Measurements from ENCODE around the gene CGAS. TPM values are rescaled to one million over a fixed set of nuclear protein-coding genes. Genes with fewer than 3 reads are reported as not detected.
A peak's percentile ranks its signal among the peaks of the same experiment; 100 is the strongest.

The CGAS gene
- 3.3 TPM for polyA plus RNA-seq (2013, experiment 1 of 2)
- polyA plus RNA-seq (2013, experiment 2 of 2), result 3.3 TPM

DNA sequence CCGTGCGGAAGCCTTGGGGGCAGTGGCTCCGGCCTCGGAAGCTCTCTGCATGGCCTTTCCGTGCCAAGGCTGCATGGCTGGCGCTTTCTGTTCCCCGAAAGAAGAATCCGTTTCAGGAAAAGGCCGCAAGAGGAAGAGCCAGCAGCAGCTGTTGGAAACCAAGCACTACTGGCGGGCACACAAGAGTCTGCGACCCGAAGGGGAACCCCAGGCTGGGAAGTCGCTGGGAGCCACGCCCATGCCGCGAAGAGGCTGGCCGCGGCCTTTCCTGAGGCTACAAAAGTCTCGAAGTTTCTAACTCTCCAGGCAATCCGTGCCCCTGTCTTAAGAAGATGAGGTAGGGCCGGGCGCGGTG is at the start of gene CGAS:
Gene CGAS, minus strand, starts transcription at position 191 of the 355 bp plus-strand sequence. Its CDS starts 116 bp downstream, at position 75.
- Histone ChIP-seq H3K9ac (ENCODE audit: low read length) (peak within 1 kb of the TSS; percentile 75), H3K27me3 (ENCODE audit: insufficient read depth, low read length, poor library complexity) (no peaks in the 10 kb centered on the region), H3K79me1 (ENCODE audit: low read length) (no peaks in the 10 kb centered on the region), H3K56ac (ENCODE audit: low read length) (peak within 1 kb of the TSS; percentile 69), H3K18ac (ENCODE audit: low read length) (peak within 1 kb of the TSS; percentile 46), H2BK5ac (ENCODE audit: low read length) (no peak within 1 kb of the TSS), H3K79me2 (ENCODE audit: control insufficient read depth, insufficient read depth, low read length) (no peaks in the 10 kb centered on the region), H2AK5ac (ENCODE audit: low read length) (no peak within 1 kb of the TSS), H3K4me1 (ENCODE audit: control insufficient read depth, low read depth, low read length) (no peaks in the 10 kb centered on the region), H3K4ac (ENCODE audit: low read depth, low read length) (peak within 1 kb of the TSS; percentile 49), H4K8ac (ENCODE audit: low read depth, low read length) (no peak within 1 kb of the TSS), H3K27ac (ENCODE audit: low read depth, low read length) (no peak within 1 kb of the TSS), H2BK120ac (ENCODE audit: low read depth, low read length) (no peak within 1 kb of the TSS), H3K36me3 (ENCODE audit: control insufficient read depth, insufficient read depth, low read length) (no peaks in the 10 kb centered on the region), H3K23ac (ENCODE audit: low read length) (no peak within 1 kb of the TSS), H3K4me3 (ENCODE audit: low read length) (peak within 1 kb of the TSS; percentile 49), H2BK15ac (replicated peaks; ENCODE audit: low read depth) (no peak within 1 kb of the TSS), H3K4me2 (ENCODE audit: low read length) (peak within 1 kb of the TSS; percentile 23), H4K5ac (ENCODE audit: low read length) (no peak within 1 kb of the TSS)
- no CpG with 5 or more reads among the region's 23 CpGs for WGBS (ENCODE audit: extremely low coverage, insufficient coverage, low lambda C conversion rate)
- peak; percentile 69 for DNase-seq

DNA sequence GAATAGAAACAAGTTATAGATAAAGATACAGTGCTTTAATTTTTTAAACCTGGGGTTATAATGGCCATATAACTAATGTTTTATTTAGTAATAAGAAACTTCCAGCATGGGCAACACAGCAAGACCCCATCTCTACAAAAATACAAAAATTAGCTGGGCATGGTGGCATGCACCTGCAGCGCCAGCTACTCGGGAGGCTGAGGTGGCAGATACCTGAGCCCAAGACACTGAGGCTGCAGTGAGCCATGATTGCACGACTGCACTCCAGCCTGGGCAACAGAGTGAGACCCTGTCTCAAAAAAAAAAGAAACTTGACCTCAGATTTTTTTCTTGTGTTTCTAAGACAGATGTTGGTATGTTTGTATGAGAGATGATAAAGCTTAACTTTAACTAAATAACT is 45.8 kb upstream of the CGAS start:
- Histone ChIP-seq H3K18ac (ENCODE audit: low read length) (no peak overlapping the region), H2AK5ac (ENCODE audit: low read length) (no peak overlapping the region), H3K79me2 (ENCODE audit: control insufficient read depth, insufficient read depth, low read length) (no peaks in the 10 kb centered on the region), H3K23ac (ENCODE audit: low read length) (no peak overlapping the region), H3K79me1 (ENCODE audit: low read length) (no peaks in the 10 kb centered on the region), H3K4ac (ENCODE audit: low read depth, low read length) (no peak overlapping the region), H3K27ac (ENCODE audit: low read depth, low read length) (no peak overlapping the region), H3K4me1 (ENCODE audit: control insufficient read depth, low read depth, low read length) (no peaks in the 10 kb centered on the region), H2BK5ac (ENCODE audit: low read length) (no peak overlapping the region), H3K56ac (ENCODE audit: low read length) (no peak overlapping the region), H2BK15ac (replicated peaks; ENCODE audit: low read depth) (no peak overlapping the region), H4K5ac (ENCODE audit: low read length) (no peak overlapping the region), H3K4me3 (ENCODE audit: low read length) (no peak overlapping the region), H3K36me3 (ENCODE audit: control insufficient read depth, insufficient read depth, low read length) (peaks cover 3% of the 10 kb centered on the region), H3K4me2 (ENCODE audit: low read length) (no peak overlapping the region), H3K9ac (ENCODE audit: low read length) (no peak overlapping the region), H4K8ac (ENCODE audit: low read depth, low read length) (no peak overlapping the region), H2BK120ac (ENCODE audit: low read depth, low read length) (no peak overlapping the region), H3K27me3 (ENCODE audit: insufficient read depth, low read length, poor library complexity) (no peaks in the 10 kb centered on the region)
- DNase-seq, result no peak
- no CpG with 5 or more reads among the region's 3 CpGs for WGBS (ENCODE audit: extremely low coverage, insufficient coverage, low lambda C conversion rate)

DNA sequence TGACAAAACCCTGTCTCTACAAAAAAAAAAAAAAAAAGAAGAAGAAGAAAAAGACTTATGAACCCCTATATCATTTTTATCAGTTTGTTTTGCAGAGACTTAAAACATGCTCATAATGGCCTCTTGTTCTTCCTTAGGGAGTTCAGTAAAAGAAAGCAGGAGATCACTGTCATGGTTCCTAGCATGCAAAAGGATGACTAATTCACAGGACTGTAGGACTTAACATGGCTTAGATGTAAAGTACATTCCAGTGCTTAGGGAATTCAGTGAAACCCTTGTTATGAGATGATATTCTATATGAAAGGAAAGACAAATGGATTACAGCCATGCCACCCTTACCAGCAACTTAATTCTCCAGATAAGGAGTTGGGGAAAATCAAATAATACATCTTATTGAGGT is 39.3 kb upstream of the CGAS start:
- Histone ChIP-seq H3K23ac (ENCODE audit: low read length) (no peak overlapping the region), H3K27ac (ENCODE audit: low read depth, low read length) (no peak overlapping the region), H3K79me2 (ENCODE audit: control insufficient read depth, insufficient read depth, low read length) (no peaks in the 10 kb centered on the region), H3K4ac (ENCODE audit: low read depth, low read length) (no peak overlapping the region), H4K8ac (ENCODE audit: low read depth, low read length) (no peak overlapping the region), H2BK120ac (ENCODE audit: low read depth, low read length) (no peak overlapping the region), H4K5ac (ENCODE audit: low read length) (no peak overlapping the region), H3K4me1 (ENCODE audit: control insufficient read depth, low read depth, low read length) (no peaks in the 10 kb centered on the region), H3K18ac (ENCODE audit: low read length) (no peak overlapping the region), H3K4me2 (ENCODE audit: low read length) (no peak overlapping the region), H2AK5ac (ENCODE audit: low read length) (no peak overlapping the region), H2BK5ac (ENCODE audit: low read length) (no peak overlapping the region), H2BK15ac (replicated peaks; ENCODE audit: low read depth) (no peak overlapping the region), H3K27me3 (ENCODE audit: insufficient read depth, low read length, poor library complexity) (no peaks in the 10 kb centered on the region), H3K9ac (ENCODE audit: low read length) (no peak overlapping the region), H3K56ac (ENCODE audit: low read length) (no peak overlapping the region), H3K36me3 (ENCODE audit: control insufficient read depth, insufficient read depth, low read length) (peaks cover 5% of the 10 kb centered on the region), H3K79me1 (ENCODE audit: low read length) (no peaks in the 10 kb centered on the region), H3K4me3 (ENCODE audit: low read length) (no peak overlapping the region)
- no peak for DNase-seq

DNA sequence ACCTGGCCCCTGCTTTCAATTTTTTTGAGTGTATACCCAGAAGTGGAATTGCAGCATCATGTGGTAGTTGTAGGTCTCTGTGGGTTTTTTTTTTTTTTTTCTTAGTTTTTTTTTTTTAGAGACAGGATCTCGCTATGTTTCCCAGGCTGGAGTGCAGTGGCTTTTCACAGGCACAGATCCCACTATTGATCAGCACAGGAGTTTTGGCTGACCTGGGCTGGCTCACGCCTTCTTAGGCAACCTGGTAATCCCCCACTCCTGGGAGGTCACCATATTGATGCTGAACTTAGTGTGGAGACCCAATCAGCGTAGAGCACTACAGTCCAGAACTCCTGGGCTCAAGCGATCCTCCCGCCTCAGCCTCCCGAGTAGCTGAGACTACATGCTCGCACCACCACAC is 35.4 kb upstream of the CGAS start:
- DNase-seq, result no peak
- H2AK5ac ChIP-seq (ENCODE audit: low read length), result no peak overlapping the region

DNA sequence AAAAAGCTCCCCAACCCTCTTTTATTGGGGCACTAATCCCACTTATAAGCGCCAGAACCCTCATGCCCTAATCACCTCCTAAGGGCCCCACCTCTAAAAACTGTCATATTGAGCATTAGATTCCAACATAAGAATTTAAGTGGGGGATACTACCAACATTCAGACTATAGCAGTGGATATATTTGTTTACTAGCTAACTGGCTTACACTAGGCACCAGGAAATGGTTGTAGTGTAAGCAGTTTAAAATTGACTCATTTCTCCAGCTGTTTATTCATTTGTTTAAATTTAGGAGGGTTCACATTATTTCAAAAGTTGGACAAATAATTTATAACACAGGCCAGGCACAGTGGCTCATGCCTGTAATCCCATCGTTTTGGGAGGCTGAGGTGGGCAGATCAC is 32.3 kb upstream of the CGAS start:
- DNase-seq, result no peak
- Histone ChIP-seq H2BK15ac (replicated peaks; ENCODE audit: low read depth) (no peak overlapping the region), H4K5ac (ENCODE audit: low read length) (no peak overlapping the region), H3K79me1 (ENCODE audit: low read length) (no peaks in the 10 kb centered on the region), H2BK120ac (ENCODE audit: low read depth, low read length) (no peak overlapping the region), H3K27ac (ENCODE audit: low read depth, low read length) (no peak overlapping the region), H3K9ac (ENCODE audit: low read length) (no peak overlapping the region), H2BK5ac (ENCODE audit: low read length) (no peak overlapping the region), H3K27me3 (ENCODE audit: insufficient read depth, low read length, poor library complexity) (no peaks in the 10 kb centered on the region), H3K4me3 (ENCODE audit: low read length) (no peak overlapping the region), H3K56ac (ENCODE audit: low read length) (no peak overlapping the region), H3K4me1 (ENCODE audit: control insufficient read depth, low read depth, low read length) (no peaks in the 10 kb centered on the region), H3K79me2 (ENCODE audit: control insufficient read depth, insufficient read depth, low read length) (no peaks in the 10 kb centered on the region), H3K36me3 (ENCODE audit: control insufficient read depth, insufficient read depth, low read length) (peaks cover 8% of the 10 kb centered on the region), H3K4me2 (ENCODE audit: low read length) (no peak overlapping the region), H4K8ac (ENCODE audit: low read depth, low read length) (no peak overlapping the region), H2AK5ac (ENCODE audit: low read length) (no peak overlapping the region), H3K23ac (ENCODE audit: low read length) (no peak overlapping the region), H3K4ac (ENCODE audit: low read depth, low read length) (no peak overlapping the region), H3K18ac (ENCODE audit: low read length) (no peak overlapping the region)
- WGBS (ENCODE audit: extremely low coverage, insufficient coverage, low lambda C conversion rate), result no CpG with 5 or more reads among the region's 2 CpGs

More for the DNA sequence above, 35.4 kb upstream of the CGAS start:
- Histone ChIP-seq H3K79me2 (ENCODE audit: control insufficient read depth, insufficient read depth, low read length) (no peaks in the 10 kb centered on the region), H3K18ac (ENCODE audit: low read length) (no peak overlapping the region), H3K36me3 (ENCODE audit: control insufficient read depth, insufficient read depth, low read length) (peaks cover 3% of the 10 kb centered on the region), H3K79me1 (ENCODE audit: low read length) (no peaks in the 10 kb centered on the region), H2BK120ac (ENCODE audit: low read depth, low read length) (no peak overlapping the region), H3K4me2 (ENCODE audit: low read length) (no peak overlapping the region), H3K4me3 (ENCODE audit: low read length) (no peak overlapping the region), H2BK5ac (ENCODE audit: low read length) (no peak overlapping the region), H4K5ac (ENCODE audit: low read length) (no peak overlapping the region), H3K9ac (ENCODE audit: low read length) (no peak overlapping the region), H3K27me3 (ENCODE audit: insufficient read depth, low read length, poor library complexity) (no peaks in the 10 kb centered on the region), H3K27ac (ENCODE audit: low read depth, low read length) (no peak overlapping the region), H3K4ac (ENCODE audit: low read depth, low read length) (no peak overlapping the region), H4K8ac (ENCODE audit: low read depth, low read length) (no peak overlapping the region), H3K56ac (ENCODE audit: low read length) (no peak overlapping the region), H3K4me1 (ENCODE audit: control insufficient read depth, low read depth, low read length) (no peaks in the 10 kb centered on the region), H3K23ac (ENCODE audit: low read length) (no peak overlapping the region), H2BK15ac (replicated peaks; ENCODE audit: low read depth) (no peak overlapping the region)
- WGBS (ENCODE audit: extremely low coverage, insufficient coverage, low lambda C conversion rate), result no CpG with 5 or more reads among the region's 7 CpGs

DNA sequence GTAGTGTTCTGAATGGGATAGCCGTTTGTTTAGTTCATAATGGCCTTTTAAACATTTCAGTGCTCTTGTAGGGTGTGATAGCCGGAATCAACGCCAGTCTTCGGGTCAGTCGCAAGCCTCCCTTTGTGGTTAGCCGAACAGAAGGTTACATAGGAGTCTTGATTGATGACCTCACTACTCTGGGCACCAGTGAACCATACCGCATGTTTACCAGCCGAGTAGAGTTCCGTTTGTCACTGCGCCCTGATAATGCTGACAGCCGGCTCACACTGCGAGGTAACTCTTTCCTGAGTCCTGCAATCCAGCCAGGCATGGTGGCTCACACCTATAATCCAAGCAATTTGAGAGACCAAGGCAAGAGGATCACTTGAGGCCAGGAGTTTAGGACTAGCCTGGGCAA is 29.9 kb upstream of the CGAS start:
- Histone ChIP-seq H3K27me3 (ENCODE audit: insufficient read depth, low read length, poor library complexity) (no peaks in the 10 kb centered on the region), H3K79me1 (ENCODE audit: low read length) (no peaks in the 10 kb centered on the region), H3K27ac (ENCODE audit: low read depth, low read length) (no peak overlapping the region), H2BK15ac (replicated peaks; ENCODE audit: low read depth) (no peak overlapping the region), H2BK120ac (ENCODE audit: low read depth, low read length) (no peak overlapping the region), H4K8ac (ENCODE audit: low read depth, low read length) (no peak overlapping the region), H3K56ac (ENCODE audit: low read length) (no peak overlapping the region), H3K79me2 (ENCODE audit: control insufficient read depth, insufficient read depth, low read length) (no peaks in the 10 kb centered on the region), H3K23ac (ENCODE audit: low read length) (no peak overlapping the region), H2AK5ac (ENCODE audit: low read length) (no peak overlapping the region), H3K4me1 (ENCODE audit: control insufficient read depth, low read depth, low read length) (no peaks in the 10 kb centered on the region), H3K18ac (ENCODE audit: low read length) (no peak overlapping the region), H3K36me3 (ENCODE audit: control insufficient read depth, insufficient read depth, low read length) (peaks cover 7% of the 10 kb centered on the region), H3K9ac (ENCODE audit: low read length) (no peak overlapping the region), H3K4me3 (ENCODE audit: low read length) (no peak overlapping the region), H3K4ac (ENCODE audit: low read depth, low read length) (no peak overlapping the region), H4K5ac (ENCODE audit: low read length) (no peak overlapping the region), H3K4me2 (ENCODE audit: low read length) (no peak overlapping the region), H2BK5ac (ENCODE audit: low read length) (no peak overlapping the region)
- WGBS (ENCODE audit: extremely low coverage, insufficient coverage, low lambda C conversion rate), result no CpG with 5 or more reads among the region's 12 CpGs
- no peak for DNase-seq
